Right lobe of liver (tissue), 6 donors: ENCODE measurements around the gene PLPPR3. TPM values are rescaled to one million over a fixed set of nuclear protein-coding genes. Genes with fewer than 3 reads are reported as not detected.

ENCODE experiments used
- ATAC-seq, 4 donors: fragments of 200-7000 bp; cut with Tn5 transposase; one replicate each; pipeline ENCODE4 v1.9.1; 2020; ENCODE audit warnings: mild to moderate bottlenecking in 4 of 4, moderate library complexity in 4 of 4
- DNase-seq, 3 donors: peaks; one replicate each; pipeline ENCODE4 v3.0.0-alpha.2; 2020
- H3K27ac ChIP-seq, 3 donors: fragments of 200-600 bp; one replicate each; pipeline ENCODE4 v1.8.0; 2022
- H3K27me3 ChIP-seq, 2 donors: fragments of 200-600 bp; one replicate each; pipeline ENCODE4 v1.8.0; 2022
- H3K36me3 ChIP-seq, 4 donors: fragments of 200-600 bp; sonication (generic) in 1 of 4; one replicate each; pipeline versions ENCODE4 v1.5.1 to v1.8.0; 2017 to 2022; ENCODE audit warnings: control low read depth in 1 of 4
- H3K4me1 ChIP-seq, 4 donors: fragments of 200-600 bp; sonication (generic) in 1 of 4; one replicate each; pipeline versions ENCODE4 v1.5.1 to v1.8.0; 2017 to 2022; ENCODE audit warnings: control low read depth in 1 of 4
- H3K4me3 ChIP-seq, 3 donors: fragments of 200-600 bp; one replicate each; pipeline ENCODE4 v1.8.0; 2022
- H3K9me3 ChIP-seq, 4 donors: fragments of 200-600 bp; sonication (generic) in 1 of 4; one replicate each; pipeline versions ENCODE4 v1.5.1 to v1.8.0; 2017 to 2022; ENCODE audit warnings: control low read depth in 1 of 4
- POLR2A ChIP-seq: fragments of 450-650 bp; IDR thresholded peaks from one replicate; pipeline ENCODE4 v1.6.1; 2017; ENCODE audit warnings: antibody characterized with exemption, mild to moderate bottlenecking
- WGBS: methylation state at CpG from one replicate; pipeline ENCODE4 v1.1.6; 2018; ENCODE audit warnings: low coverage, low lambda C conversion rate; ENCODE audit not compliant: insufficient coverage; ENCODE audit errors: missing lambda C conversion rate; 5-methylcytosine and 5-hydroxymethylcytosine counted together
- intact Hi-C, 2 donors: fragments of 100-400 bp; cut with DNase I; formaldehyde crosslinking; loops; one replicate each; pipeline versions ENCODE4 v1.11.2 to v1.14.1; 2022
- total RNA-seq, 6 experiments: library from RNA; depleted of rRNA in 2 of 6; stranded (reverse); fragments of >200 nt in 2 of 6; fragmentation: NEBNext Ultra II Directional in 3 of 6; extraction: Animal tissue kit (Norgen Biotek cat#: 25700) in 3 of 6; gene quantifications; one replicate each; pipeline versions ENCODE4 v1.1.0 to v1.2.4, GENCODE V29; 2016 to 2023
- TF ChIP-seq, protein P1 (sequence below), 4 donors: fragments of 200-600 bp in 3 of 4; fragments of 450-650 bp in 1 of 4; IDR thresholded peaks; one replicate each; pipeline versions ENCODE4 v1.5.1 to v1.8.0; 2016 to 2022; ENCODE audit warnings: antibody characterized with exemption in 4 of 4, mild to moderate bottlenecking in 2 of 4
- donor health status: DM: no; HTN: yes; CAD: no.
- donor health status: DM: no; HTN: no; CAD: no.
- donor health status: DM: no; HTN: no; CAD: no.
- donor health status: DM: no; HTN: yes; CAD: no.
- donor health status: DM: no; HTN: yes; CAD: no.

The PLPPR3 gene
- total RNA-seq, 6 experiments from 2014 or later: not detected

DNA sequence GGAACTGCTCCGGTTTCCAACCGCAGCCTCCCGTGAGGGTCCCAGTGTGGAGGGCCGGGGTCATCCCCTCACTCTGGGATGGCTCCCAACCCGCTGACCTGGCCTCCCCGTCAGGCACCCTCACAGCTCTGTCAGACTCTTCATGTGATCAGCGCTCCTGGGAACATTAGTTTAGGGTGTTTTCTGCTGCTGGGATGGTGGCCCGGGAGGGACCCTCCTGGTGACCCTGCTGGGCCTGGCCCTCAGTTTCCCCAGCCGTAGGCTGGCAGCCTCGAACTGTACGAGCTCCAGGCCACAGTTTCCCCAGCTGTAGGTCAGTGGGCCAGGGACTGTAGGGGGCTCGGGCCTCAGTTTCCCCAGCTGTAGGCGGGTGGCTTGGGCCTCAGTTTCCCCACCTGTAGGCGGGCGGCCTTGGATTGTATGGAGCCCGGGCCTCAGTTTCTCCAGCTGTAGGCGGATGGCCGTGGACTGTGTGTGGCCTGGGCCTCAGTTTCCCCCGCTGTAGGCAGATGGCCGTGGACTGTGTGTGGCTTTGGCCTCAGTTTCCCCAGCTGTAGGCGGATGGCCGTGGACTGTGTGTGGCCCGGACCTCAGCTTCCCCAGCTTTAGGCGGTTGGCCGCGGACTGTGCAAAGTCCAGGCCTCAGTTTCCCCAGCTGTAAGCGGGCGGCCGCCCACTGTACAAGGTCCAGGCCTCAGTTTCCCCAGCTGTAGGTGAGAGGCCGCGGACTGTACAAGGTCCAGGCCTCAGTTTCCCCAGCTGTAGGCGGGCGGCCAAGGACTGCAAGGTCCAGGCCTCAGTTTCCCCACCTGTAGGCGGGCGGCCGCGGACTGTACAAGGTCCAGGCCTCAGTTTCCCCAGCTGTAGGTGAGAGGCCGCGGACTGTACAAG is 25.8 kb downstream of the PLPPR3 start:
- intact Hi-C loops: no loop called here
- peak overlapping the region in 1 of 3 donors; percentile 85 for H3K27ac ChIP-seq
- TF ChIP-seq POLR2A: no peak
- TF ChIP-seq, protein P1, sequence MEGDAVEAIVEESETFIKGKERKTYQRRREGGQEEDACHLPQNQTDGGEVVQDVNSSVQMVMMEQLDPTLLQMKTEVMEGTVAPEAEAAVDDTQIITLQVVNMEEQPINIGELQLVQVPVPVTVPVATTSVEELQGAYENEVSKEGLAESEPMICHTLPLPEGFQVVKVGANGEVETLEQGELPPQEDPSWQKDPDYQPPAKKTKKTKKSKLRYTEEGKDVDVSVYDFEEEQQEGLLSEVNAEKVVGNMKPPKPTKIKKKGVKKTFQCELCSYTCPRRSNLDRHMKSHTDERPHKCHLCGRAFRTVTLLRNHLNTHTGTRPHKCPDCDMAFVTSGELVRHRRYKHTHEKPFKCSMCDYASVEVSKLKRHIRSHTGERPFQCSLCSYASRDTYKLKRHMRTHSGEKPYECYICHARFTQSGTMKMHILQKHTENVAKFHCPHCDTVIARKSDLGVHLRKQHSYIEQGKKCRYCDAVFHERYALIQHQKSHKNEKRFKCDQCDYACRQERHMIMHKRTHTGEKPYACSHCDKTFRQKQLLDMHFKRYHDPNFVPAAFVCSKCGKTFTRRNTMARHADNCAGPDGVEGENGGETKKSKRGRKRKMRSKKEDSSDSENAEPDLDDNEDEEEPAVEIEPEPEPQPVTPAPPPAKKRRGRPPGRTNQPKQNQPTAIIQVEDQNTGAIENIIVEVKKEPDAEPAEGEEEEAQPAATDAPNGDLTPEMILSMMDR (IDR thresholded peaks at IDR 0.05): no peak
- DNase-seq (peak in 1 of 3 donors; percentile 38), ATAC-seq (no peak)
- H3K4me3 ChIP-seq: peak overlapping the region; percentile 69 to 87 (median 71)
- H3K27me3 ChIP-seq: no peaks in the 10 kb centered on the region
- H3K4me1 ChIP-seq: peaks cover 0 to 20% (median 12%) of the 10 kb centered on the region in 4 donors
- 0% methylated on average over 1 of the region's 39 CpGs for WGBS
- H3K9me3 ChIP-seq: no peaks in the 10 kb centered on the region
- H3K36me3 ChIP-seq: peaks cover 0 to 5% (median 2%) of the 10 kb centered on the region in 4 donors

GRCh38 chr19:795073-795611 is 26.6 kb downstream of the PLPPR3 start:
- no peak overlapping the region for H3K27ac ChIP-seq
- peaks cover 0 to 4% (median 0%) of the 10 kb centered on the region in 4 donors for H3K36me3 ChIP-seq
- ATAC-seq (no peak), DNase-seq (peak in 1 of 3 donors; percentile 34)
- intact Hi-C loops: no loop called here
- TF ChIP-seq, protein P1 (IDR thresholded peaks at IDR 0.05): no peak
- no peak for TF ChIP-seq POLR2A
- no peaks in the 10 kb centered on the region for H3K27me3 ChIP-seq
- no peaks in the 10 kb centered on the region for H3K9me3 ChIP-seq
- no peak overlapping the region for H3K4me3 ChIP-seq
- H3K4me1 ChIP-seq: peaks cover 0 to 12% (median 6%) of the 10 kb centered on the region in 4 donors
- WGBS: no CpG with 5 or more reads among the region's 28 CpGs

GRCh38 chr19:793806-794205 is 27.9 kb downstream of the PLPPR3 start:
- intact Hi-C loops: no loop called here
- Histone ChIP-seq H3K9me3 (no peaks in the 10 kb centered on the region), H3K4me3 (no peak overlapping the region), H3K4me1 (no peaks in the 10 kb centered on the region), H3K27ac (no peak overlapping the region), H3K36me3 (no peaks in the 10 kb centered on the region), H3K27me3 (no peaks in the 10 kb centered on the region)
- TF ChIP-seq POLR2A: no peak
- TF ChIP-seq, protein P1 (IDR thresholded peaks at IDR 0.05): no peak
- no peak for ATAC-seq
- DNase-seq: no peak
- WGBS: no CpG with 5 or more reads among the region's 12 CpGs

- TF ChIP-seq, protein P1 (IDR thresholded peaks at IDR 0.05): no peak
- no peaks in the 10 kb centered on the region for H3K27me3 ChIP-seq
- WGBS: 75% methylated on average over 2 of the region's 16 CpGs
- no peaks in the 10 kb centered on the region for H3K9me3 ChIP-seq
- H3K36me3 ChIP-seq: no peaks in the 10 kb centered on the region
- no peaks in the 10 kb centered on the region for H3K4me1 ChIP-seq
- DNase-seq (peak in 1 of 3 donors; percentile 28), ATAC-seq (no peak)
- intact Hi-C loops: no loop called here
- H3K4me3 ChIP-seq: no peak overlapping the region
- H3K27ac ChIP-seq: peak overlapping the region in 2 of 3 donors; percentile 15 to 38
These were observed 29.4 kb downstream of the PLPPR3 start for GRCh38 chr19:792306-792885.
